Cardiac muscle cell (in vitro differentiated cells and primary cell): ENCODE results near the gene SV2C. TPM values are rescaled to one million over a fixed set of nuclear protein-coding genes. Genes with fewer than 3 reads are reported as not detected.
A peak's percentile ranks its signal among the peaks of the same experiment; 100 is the strongest.

Experiments
- DNase-seq, 2 donors: peaks; one replicate each; pipeline versions ENCODE4 v3.0.0 to v3.0.0-alpha.2; 2010 to 2017; ENCODE audit warnings: low read depth in 1 of 2, low spot score in 1 of 2
- H3K27ac ChIP-seq: fragments of 200-600 bp; sonication (generic); 2 replicates; pipeline ENCODE4 v1.5.1; 2016
- H3K27me3 ChIP-seq: fragments of 200-600 bp; sonication (generic); 2 replicates; pipeline ENCODE4 v1.6.0; 2016; ENCODE audit warnings: control low read depth
- H3K36me3 ChIP-seq: fragments of 200-600 bp; sonication (generic); 2 replicates; pipeline ENCODE4 v1.5.1; 2016; ENCODE audit warnings: control low read depth
- H3K4me1 ChIP-seq: fragments of 200-600 bp; sonication (generic); 2 replicates; pipeline ENCODE4 v1.8.1; 2017; ENCODE audit warnings: low read depth, mild to moderate bottlenecking, mixed run types
- H3K4me3 ChIP-seq: fragments of 200-600 bp; sonication (generic); 2 replicates; pipeline ENCODE4 v1.5.1; 2016; ENCODE audit warnings: mild to moderate bottlenecking
- H3K9me3 ChIP-seq: fragments of 200-600 bp; sonication (generic); 2 replicates; pipeline ENCODE4 v1.5.1; 2017; ENCODE audit warnings: low read depth, mild to moderate bottlenecking, control low read depth
- CTCF ChIP-seq: IDR thresholded peaks from 2 replicates; pipeline ENCODE4 v1.5.1; 2012; ENCODE audit warnings: low read depth, mild to moderate bottlenecking, low read length
- polyA plus RNA-seq: library from polyadenylated mRNA; unstranded; fragments of >200 nt; fragmentation: Nextera tagmentation; extraction: Ambion mirVana; gene quantifications from 2 replicates; pipeline ENCODE4 v1.2.1, GENCODE V29; 2016
- total RNA-seq: library from RNA; depleted of rRNA; stranded (reverse); fragments of >200 nt; gene quantifications from 2 replicates; pipeline ENCODE4 v1.2.3, GENCODE V29; 2016

Gene SV2C
- total and polyA plus RNA-seq, 2 experiments from 2014 or later = 0.13 to 0.24 TPM

GRCh38 chr5:76269932-76270610, 186.9 kb downstream of the SV2C start:
- TF ChIP-seq CTCF = no peak
- no peak overlapping the region for H3K4me3 ChIP-seq
- no peaks in the 10 kb centered on the region for H3K27me3 ChIP-seq
- H3K4me1 ChIP-seq = no peaks in the 10 kb centered on the region
- H3K9me3 ChIP-seq = no peaks in the 10 kb centered on the region
- no peaks in the 10 kb centered on the region for H3K36me3 ChIP-seq
- DNase-seq = peak in 1 of 2 donors; percentile 2
- no peak overlapping the region for H3K27ac ChIP-seq

- H3K27ac ChIP-seq = no peak overlapping the region
- no peak overlapping the region for H3K4me3 ChIP-seq
- DNase-seq = no peak
- H3K27me3 ChIP-seq = no peaks in the 10 kb centered on the region
- no peaks in the 10 kb centered on the region for H3K36me3 ChIP-seq
- TF ChIP-seq CTCF = no peak
- H3K9me3 ChIP-seq = no peaks in the 10 kb centered on the region
- H3K4me1 ChIP-seq = no peaks in the 10 kb centered on the region
These were observed 188.7 kb downstream of the SV2C start for GRCh38 chr5:76271836-76272235.

GRCh38 chr5:76273206-76273885, 190.2 kb downstream of the SV2C start:
- TF ChIP-seq CTCF = no peak
- Histone ChIP-seq H3K27me3 (no peaks in the 10 kb centered on the region), H3K27ac (no peak overlapping the region), H3K4me1 (no peaks in the 10 kb centered on the region), H3K4me3 (no peak overlapping the region), H3K9me3 (no peaks in the 10 kb centered on the region), H3K36me3 (no peaks in the 10 kb centered on the region)
- DNase-seq = no peak

- Histone ChIP-seq H3K4me1 (no peaks in the 10 kb centered on the region), H3K36me3 (no peaks in the 10 kb centered on the region), H3K27me3 (no peaks in the 10 kb centered on the region), H3K4me3 (no peak overlapping the region), H3K27ac (no peak overlapping the region), H3K9me3 (no peaks in the 10 kb centered on the region)
- no peak for TF ChIP-seq CTCF
- no peak for DNase-seq
These were observed 191.4 kb downstream of the SV2C start for GRCh38 chr5:76274571-76274970.

GRCh38 chr5:76277736-76278135, 194.6 kb downstream of the SV2C start:
- Histone ChIP-seq H3K4me1 (no peaks in the 10 kb centered on the region), H3K27ac (no peak overlapping the region), H3K27me3 (no peaks in the 10 kb centered on the region), H3K36me3 (no peaks in the 10 kb centered on the region), H3K4me3 (no peak overlapping the region), H3K9me3 (no peaks in the 10 kb centered on the region)
- DNase-seq = no peak
- TF ChIP-seq CTCF = no peak
